GM23338 (cell line): Measurements from ENCODE around the gene PARD3. TPM values are rescaled to one million over a fixed set of nuclear protein-coding genes. Genes with fewer than 3 reads are reported as not detected.

ENCODE experiments used
- ATAC-seq: fragments of 200-7000 bp; cut with Tn5 transposase; 3 replicates; pipeline ENCODE4 v1.9.1; 2020
- DNase-seq: peaks from one replicate; pipeline ENCODE4 v3.0.0-alpha.2; 2015; ENCODE audit warnings: low spot score
- H2AFZ ChIP-seq: fragments of 200-600 bp; sonication (generic); 2 replicates; pipeline ENCODE4 v1.8.0; 2016; ENCODE audit warnings: antibody characterized with exemption, mild to moderate bottlenecking, moderate library complexity
- H3F3A ChIP-seq: fragments of 200-600 bp; sonication (generic); replicated peaks from 2 replicates; pipeline ENCODE4 v1.8.0; 2017; ENCODE audit warnings: antibody characterized with exemption, mixed run types, low read depth
- H3K27ac ChIP-seq: fragments of 200-600 bp; sonication (generic); 2 replicates; pipeline ENCODE4 v1.6.1; 2016; ENCODE audit warnings: low read depth
- H3K27me3 ChIP-seq: fragments of 200-600 bp; sonication (generic); 2 replicates; pipeline ENCODE4 v1.8.0; 2016; ENCODE audit warnings: mild to moderate bottlenecking, mixed run types, moderate library complexity; ENCODE audit not compliant: insufficient read depth
- H3K36me3 ChIP-seq: fragments of 200-600 bp; sonication (generic); 2 replicates; pipeline ENCODE4 v1.8.0; 2016; ENCODE audit warnings: mild to moderate bottlenecking; ENCODE audit not compliant: insufficient read depth
- H3K4me1 ChIP-seq: fragments of 200-600 bp; sonication (generic); 2 replicates; pipeline ENCODE4 v1.8.0; 2016; ENCODE audit warnings: mild to moderate bottlenecking, moderate library complexity; ENCODE audit not compliant: insufficient read depth
- H3K4me2 ChIP-seq: fragments of 200-600 bp; sonication (generic); 2 replicates; pipeline ENCODE4 v1.7.1; 2017; ENCODE audit warnings: mixed run types
- H3K4me3 ChIP-seq: fragments of 200-600 bp; sonication (generic); 2 replicates; pipeline ENCODE4 v1.6.1; 2016; ENCODE audit warnings: mixed run types
- H3K79me2 ChIP-seq: fragments of 200-600 bp; sonication (generic); replicated peaks from 2 replicates; pipeline ENCODE4 v1.8.0; 2017; ENCODE audit warnings: mild to moderate bottlenecking; ENCODE audit not compliant: insufficient read depth
- H3K9me2 ChIP-seq: fragments of 200-600 bp; sonication (generic); 2 replicates; pipeline ENCODE4 v1.8.0; 2017; ENCODE audit not compliant: insufficient read depth
- H4K20me1 ChIP-seq: fragments of 200-600 bp; sonication (generic); replicated peaks from 2 replicates; pipeline ENCODE4 v1.8.0; 2017; ENCODE audit warnings: mild to moderate bottlenecking; ENCODE audit not compliant: insufficient read depth
- H3K27ac Mint-ChIP-seq: 2 replicates; pipeline ENCODE4 v1.8.0; 2020; ENCODE audit warnings: inconsistent platforms, mild to moderate bottlenecking, moderate library complexity, mixed read lengths
- H3K27me3 Mint-ChIP-seq: 3 replicates; pipeline ENCODE4 v1.8.0; 2022; ENCODE audit warnings: low read depth, mild to moderate bottlenecking, moderate library complexity, mixed read lengths, inconsistent platforms; ENCODE audit not compliant: insufficient read depth, poor library complexity
- H3K36me3 Mint-ChIP-seq: 3 replicates; pipeline ENCODE4 v1.8.0; 2021; ENCODE audit warnings: low read depth, mild to moderate bottlenecking, inconsistent platforms, moderate library complexity, mixed read lengths
- H3K4me1 Mint-ChIP-seq: 3 replicates; pipeline ENCODE4 v1.8.0; 2020; ENCODE audit warnings: mild to moderate bottlenecking, inconsistent platforms, mixed read lengths
- H3K4me3 Mint-ChIP-seq: 3 replicates; pipeline ENCODE4 v1.8.0; 2021; ENCODE audit warnings: moderate library complexity, mild to moderate bottlenecking, inconsistent platforms, mixed read lengths
- H3K9me3 Mint-ChIP-seq: 3 replicates; pipeline ENCODE4 v1.8.0; 2020; ENCODE audit warnings: moderate library complexity, mild to moderate bottlenecking, inconsistent platforms, mixed read lengths
- EZH2 ChIP-seq: fragments of 200-600 bp; sonication (generic); IDR thresholded peaks from one replicate; pipeline ENCODE4 v1.8.0; 2017; ENCODE audit warnings: antibody characterized with exemption, mild to moderate bottlenecking, low read depth; ENCODE audit not compliant: unreplicated experiment
- EZH2phosphoT487 ChIP-seq: fragments of 200-600 bp; sonication (generic); IDR thresholded peaks from one replicate; pipeline ENCODE4 v1.8.1; 2018; ENCODE audit warnings: antibody characterized with exemption; ENCODE audit not compliant: unreplicated experiment
- JUNB ChIP-seq: IDR thresholded peaks from one replicate; pipeline ENCODE4 v1.6.1; 2016; ENCODE audit warnings: antibody characterized with exemption; ENCODE audit not compliant: unreplicated experiment
- NANOG ChIP-seq: IDR thresholded peaks from 2 replicates; pipeline ENCODE4 v1.6.1; 2016; ENCODE audit warnings: antibody characterized with exemption, borderline replicate concordance
- POLR2AphosphoS5 ChIP-seq: IDR thresholded peaks from 2 replicates; pipeline ENCODE4 v1.6.1; 2016; ENCODE audit warnings: antibody characterized with exemption, low read depth
- ZNF114 ChIP-seq: fragments of 250-450 bp; sonication (Bioruptor Pico); IDR thresholded peaks from 2 replicates; pipeline ENCODE4 v1.5.0; 2020; ENCODE audit warnings: mild to moderate bottlenecking, moderate library complexity
- ZNF331 ChIP-seq: fragments of 250-450 bp; sonication (Bioruptor Pico); IDR thresholded peaks from 2 replicates; pipeline ENCODE4 v1.5.0; 2020; ENCODE audit warnings: low read depth, mild to moderate bottlenecking, moderate library complexity
- polyA plus RNA-seq: library from polyadenylated mRNA; unstranded; fragments of >200 nt; fragmentation: Nextera tagmentation; extraction: Ambion mirVana; gene quantifications from 2 replicates; pipeline ENCODE4 v1.2.1, GENCODE V29; 2016
- total RNA-seq: library from RNA; depleted of rRNA; stranded (reverse); fragments of >200 nt; shearing (Covaris generic); gene quantifications from 2 replicates; pipeline ENCODE4 v1.2.3, GENCODE V29; 2014
- TF ChIP-seq, protein P1 (sequence below), 2 experiments: fragments of 200-600 bp in 1 of 2; sonication (generic) in 1 of 2; conservative IDR thresholded peaks; 2 replicates each; pipeline versions ENCODE4 v1.5.1 to v1.6.1; 2016 to 2017; ENCODE audit warnings: antibody characterized with exemption in 2 of 2, low read depth in 2 of 2, mild to moderate bottlenecking in 2 of 2, moderate library complexity in 1 of 2
- TF ChIP-seq, protein P2 (sequence below): IDR thresholded peaks from 2 replicates; pipeline ENCODE4 v1.6.1; 2016; ENCODE audit warnings: antibody characterized with exemption
- TF ChIP-seq, protein P3 (sequence below): IDR thresholded peaks from one replicate; pipeline ENCODE4 v1.6.1; 2018; ENCODE audit warnings: antibody characterized with exemption; ENCODE audit not compliant: unreplicated experiment

The PARD3 gene
- total and polyA plus RNA-seq, 2 experiments from 2014 or later = 30.2 to 51.4 TPM

DNA sequence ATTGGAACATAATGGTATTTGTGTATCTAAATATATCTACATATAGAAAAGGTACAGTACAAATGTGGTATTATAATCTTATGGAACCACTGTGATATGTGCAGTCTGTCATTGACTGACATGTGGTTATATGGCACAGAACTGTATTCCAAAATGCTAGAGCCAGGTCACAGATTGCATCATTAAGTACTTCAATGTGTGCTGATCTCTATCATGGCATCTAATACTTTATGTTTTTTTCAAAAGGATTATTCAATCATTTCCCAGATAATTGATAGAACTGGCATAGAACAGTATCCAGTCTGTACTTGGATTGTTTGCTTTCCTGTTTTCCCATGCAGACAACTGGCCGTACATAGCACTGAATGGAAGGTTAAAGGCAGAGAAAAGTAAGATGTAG, 662.7 kb downstream of the PARD3 start:
- Mint-ChIP-seq H3K4me1 (peaks cover 18% of the 10 kb centered on the region; the same call in 2 of the 3 replicates), H3K27me3 (peaks cover 3% of the 10 kb centered on the region), H3K9me3 (no peaks in the 10 kb centered on the region), H3K36me3 (no peaks in the 10 kb centered on the region), H3K4me3 (no peak overlapping the region), H3K27ac (no peak overlapping the region)
- Histone ChIP-seq H3K4me3 (no peak overlapping the region), H2AFZ (no peak overlapping the region), H3F3A (no peaks in the 10 kb centered on the region), H3K27me3 (no peaks in the 10 kb centered on the region), H3K27ac (no peak overlapping the region), H3K79me2 (no peaks in the 10 kb centered on the region), H3K4me2 (no peak overlapping the region), H3K9me2 (no peaks in the 10 kb centered on the region), H4K20me1 (no peaks in the 10 kb centered on the region), H3K36me3 (no peaks in the 10 kb centered on the region), H3K4me1 (peaks cover 4% of the 10 kb centered on the region; the same call in 1 of the 2 replicates)
- DNase-seq = no peak
- no peak for ATAC-seq
- TF ChIP-seq EZH2 = no peak
- TF ChIP-seq ZNF114 (CRISPR knock-in tag) = no peak
- TF ChIP-seq, protein P1, sequence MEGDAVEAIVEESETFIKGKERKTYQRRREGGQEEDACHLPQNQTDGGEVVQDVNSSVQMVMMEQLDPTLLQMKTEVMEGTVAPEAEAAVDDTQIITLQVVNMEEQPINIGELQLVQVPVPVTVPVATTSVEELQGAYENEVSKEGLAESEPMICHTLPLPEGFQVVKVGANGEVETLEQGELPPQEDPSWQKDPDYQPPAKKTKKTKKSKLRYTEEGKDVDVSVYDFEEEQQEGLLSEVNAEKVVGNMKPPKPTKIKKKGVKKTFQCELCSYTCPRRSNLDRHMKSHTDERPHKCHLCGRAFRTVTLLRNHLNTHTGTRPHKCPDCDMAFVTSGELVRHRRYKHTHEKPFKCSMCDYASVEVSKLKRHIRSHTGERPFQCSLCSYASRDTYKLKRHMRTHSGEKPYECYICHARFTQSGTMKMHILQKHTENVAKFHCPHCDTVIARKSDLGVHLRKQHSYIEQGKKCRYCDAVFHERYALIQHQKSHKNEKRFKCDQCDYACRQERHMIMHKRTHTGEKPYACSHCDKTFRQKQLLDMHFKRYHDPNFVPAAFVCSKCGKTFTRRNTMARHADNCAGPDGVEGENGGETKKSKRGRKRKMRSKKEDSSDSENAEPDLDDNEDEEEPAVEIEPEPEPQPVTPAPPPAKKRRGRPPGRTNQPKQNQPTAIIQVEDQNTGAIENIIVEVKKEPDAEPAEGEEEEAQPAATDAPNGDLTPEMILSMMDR (conservative IDR thresholded peaks at IDR 0.05; ENCODE audit: low read depth in 2 of 2) = no peak
- TF ChIP-seq, protein P2, sequence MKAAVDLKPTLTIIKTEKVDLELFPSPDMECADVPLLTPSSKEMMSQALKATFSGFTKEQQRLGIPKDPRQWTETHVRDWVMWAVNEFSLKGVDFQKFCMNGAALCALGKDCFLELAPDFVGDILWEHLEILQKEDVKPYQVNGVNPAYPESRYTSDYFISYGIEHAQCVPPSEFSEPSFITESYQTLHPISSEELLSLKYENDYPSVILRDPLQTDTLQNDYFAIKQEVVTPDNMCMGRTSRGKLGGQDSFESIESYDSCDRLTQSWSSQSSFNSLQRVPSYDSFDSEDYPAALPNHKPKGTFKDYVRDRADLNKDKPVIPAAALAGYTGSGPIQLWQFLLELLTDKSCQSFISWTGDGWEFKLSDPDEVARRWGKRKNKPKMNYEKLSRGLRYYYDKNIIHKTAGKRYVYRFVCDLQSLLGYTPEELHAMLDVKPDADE = no peak
- no peak for TF ChIP-seq JUNB
- no peak for TF ChIP-seq EZH2phosphoT487
- no peak for TF ChIP-seq POLR2AphosphoS5

DNA sequence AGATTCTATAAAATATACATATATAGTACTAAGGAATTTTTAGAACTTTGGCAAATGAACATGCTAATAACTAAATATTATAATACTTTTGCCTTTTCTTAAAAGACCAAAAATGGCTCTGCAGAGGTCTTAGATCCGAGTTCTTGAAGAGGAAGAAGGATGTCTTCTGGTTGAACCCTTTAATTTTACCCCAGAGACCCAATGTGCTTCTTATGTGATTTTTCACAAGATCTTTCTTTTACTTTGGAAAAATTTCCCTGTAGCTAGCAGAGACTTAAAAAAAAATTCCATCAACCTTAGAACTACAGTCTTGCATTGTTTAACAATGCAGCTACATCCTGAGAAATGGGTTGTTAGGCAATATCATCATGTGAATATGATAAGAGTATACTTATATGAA, 663.2 kb downstream of the PARD3 start:
- Mint-ChIP-seq H3K36me3 (no peaks in the 10 kb centered on the region), H3K27ac (no peak overlapping the region), H3K4me3 (no peak overlapping the region), H3K9me3 (no peaks in the 10 kb centered on the region), H3K4me1 (peaks cover 18% of the 10 kb centered on the region; the same call in 2 of the 3 replicates), H3K27me3 (peaks cover 3% of the 10 kb centered on the region)
- no peaks in the 10 kb centered on the region for H3F3A ChIP-seq
- H2AFZ ChIP-seq = no peak overlapping the region
- ATAC-seq = no peak
- DNase-seq = no peak
- no peak overlapping the region for H3K27ac ChIP-seq
- no peaks in the 10 kb centered on the region for H3K9me2 ChIP-seq
- H3K36me3 ChIP-seq = no peaks in the 10 kb centered on the region
- no peaks in the 10 kb centered on the region for H3K27me3 ChIP-seq
- H3K79me2 ChIP-seq = no peaks in the 10 kb centered on the region
- H3K4me2 ChIP-seq = no peak overlapping the region
- H3K4me1 ChIP-seq = peaks cover 4% of the 10 kb centered on the region; the same call in 1 of the 2 replicates
- H4K20me1 ChIP-seq = no peaks in the 10 kb centered on the region
- no peak overlapping the region for H3K4me3 ChIP-seq
- TF ChIP-seq NANOG (no peak), ZNF331 (no peak), ZNF114 (CRISPR knock-in tag) (no peak), EZH2 (no peak), POLR2AphosphoS5 (no peak)
- TF ChIP-seq, protein P3, sequence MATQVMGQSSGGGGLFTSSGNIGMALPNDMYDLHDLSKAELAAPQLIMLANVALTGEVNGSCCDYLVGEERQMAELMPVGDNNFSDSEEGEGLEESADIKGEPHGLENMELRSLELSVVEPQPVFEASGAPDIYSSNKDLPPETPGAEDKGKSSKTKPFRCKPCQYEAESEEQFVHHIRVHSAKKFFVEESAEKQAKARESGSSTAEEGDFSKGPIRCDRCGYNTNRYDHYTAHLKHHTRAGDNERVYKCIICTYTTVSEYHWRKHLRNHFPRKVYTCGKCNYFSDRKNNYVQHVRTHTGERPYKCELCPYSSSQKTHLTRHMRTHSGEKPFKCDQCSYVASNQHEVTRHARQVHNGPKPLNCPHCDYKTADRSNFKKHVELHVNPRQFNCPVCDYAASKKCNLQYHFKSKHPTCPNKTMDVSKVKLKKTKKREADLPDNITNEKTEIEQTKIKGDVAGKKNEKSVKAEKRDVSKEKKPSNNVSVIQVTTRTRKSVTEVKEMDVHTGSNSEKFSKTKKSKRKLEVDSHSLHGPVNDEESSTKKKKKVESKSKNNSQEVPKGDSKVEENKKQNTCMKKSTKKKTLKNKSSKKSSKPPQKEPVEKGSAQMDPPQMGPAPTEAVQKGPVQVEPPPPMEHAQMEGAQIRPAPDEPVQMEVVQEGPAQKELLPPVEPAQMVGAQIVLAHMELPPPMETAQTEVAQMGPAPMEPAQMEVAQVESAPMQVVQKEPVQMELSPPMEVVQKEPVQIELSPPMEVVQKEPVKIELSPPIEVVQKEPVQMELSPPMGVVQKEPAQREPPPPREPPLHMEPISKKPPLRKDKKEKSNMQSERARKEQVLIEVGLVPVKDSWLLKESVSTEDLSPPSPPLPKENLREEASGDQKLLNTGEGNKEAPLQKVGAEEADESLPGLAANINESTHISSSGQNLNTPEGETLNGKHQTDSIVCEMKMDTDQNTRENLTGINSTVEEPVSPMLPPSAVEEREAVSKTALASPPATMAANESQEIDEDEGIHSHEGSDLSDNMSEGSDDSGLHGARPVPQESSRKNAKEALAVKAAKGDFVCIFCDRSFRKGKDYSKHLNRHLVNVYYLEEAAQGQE = no peak
- TF ChIP-seq, protein P1 (conservative IDR thresholded peaks at IDR 0.05; ENCODE audit: low read depth in 2 of 2) = no peak
- TF ChIP-seq, protein P2 = no peak
